ENCODE data around the gene ALOX15.
"Not testable (repeated sequence)": the region's sequence is repeated elsewhere in the genome, so short reads cannot be mapped to it uniquely, and the experiment has no call there.

Gene ALOX15

GRCh38 chr17:4652997-4653396, 11.5 kb upstream of the ALOX15 start:
- no peak for DNase-seq

GRCh38 chr17:4648741-4649140, 7.3 kb upstream of the ALOX15 start:
- DNase-seq: no peak

- no peak for DNase-seq
Observed at GRCh38 chr17:4645642-4646041, 4.2 kb upstream of the ALOX15 start.

GRCh38 chr17:4643676-4644075, 2.2 kb upstream of the ALOX15 start:
- no peak for DNase-seq

- no peak for DNase-seq
Observed at GRCh38 chr17:4642286-4642685, 808 bp upstream of the ALOX15 start.

GRCh38 chr17:4640569-4641188, 799 bp downstream of the ALOX15 start:
- not testable (repeated sequence) for DNase-seq

GRCh38 chr17:4639301-4640059, 2.0 kb downstream of the ALOX15 start:
- DNase-seq: not testable (repeated sequence)

- DNase-seq: not testable (repeated sequence)
Observed at GRCh38 chr17:4638766-4639165, 2.7 kb downstream of the ALOX15 start.

GRCh38 chr17:4636474-4637100, 4.9 kb downstream of the ALOX15 start:
- DNase-seq: no peak

- no peak for DNase-seq
Observed at GRCh38 chr17:4635823-4636375, 5.6 kb downstream of the ALOX15 start.

- no peak for DNase-seq
Observed at GRCh38 chr17:4634976-4635375, 6.5 kb downstream of the ALOX15 start.

GRCh38 chr17:4633643-4634042, 7.8 kb downstream of the ALOX15 start:
- DNase-seq: no peak

GRCh38 chr17:4632581-4632920, 8.9 kb downstream of the ALOX15 start:
- DNase-seq: no peak

GRCh38 chr17:4631836-4632580, 9.5 kb downstream of the ALOX15 start:
- DNase-seq: no peak

GRCh38 chr17:4631431-4631830, 10.0 kb downstream of the ALOX15 start:
- no peak for DNase-seq

- no peak for DNase-seq
Observed at GRCh38 chr17:4626734-4627256, 14.7 kb downstream of the ALOX15 start.

- no peak for DNase-seq
Observed at GRCh38 chr17:4625181-4625617, 16.3 kb downstream of the ALOX15 start.

- DNase-seq: not testable (repeated sequence)
Observed at GRCh38 chr17:4624451-4624911, 17.0 kb downstream of the ALOX15 start.

GRCh38 chr17:4623249-4623648, 18.2 kb downstream of the ALOX15 start:
- DNase-seq: no peak

GRCh38 chr17:4622375-4622774, 19.1 kb downstream of the ALOX15 start:
- DNase-seq: no peak

- DNase-seq: no peak
Observed at GRCh38 chr17:4620531-4621101, 20.9 kb downstream of the ALOX15 start.

- DNase-seq: no peak
Observed at GRCh38 chr17:4617590-4618351, 23.7 kb downstream of the ALOX15 start.

All from amniotic stem cell (primary cell).